Chondrocyte (in vitro differentiated cells): ENCODE data around the gene MYOF. TPM values are rescaled to one million over a fixed set of nuclear protein-coding genes. Genes with fewer than 3 reads are reported as not detected.

ENCODE experiments used
- DNase-seq: peaks from one replicate; pipeline ENCODE4 v3.0.0; 2021; ENCODE audit warnings: mixed read lengths, low spot score
- H3K27ac Mint-ChIP-seq: one replicate; pipeline ENCODE4 v1.8.0; 2021; ENCODE audit warnings: mild to moderate bottlenecking, moderate library complexity, mixed read lengths; ENCODE audit not compliant: unreplicated experiment
- H3K27me3 Mint-ChIP-seq: 2 replicates; pipeline ENCODE4 v1.8.0; 2021; ENCODE audit warnings: low read depth, mixed read lengths
- H3K36me3 Mint-ChIP-seq: 2 replicates; pipeline ENCODE4 v1.8.0; 2021; ENCODE audit warnings: low read depth, mixed read lengths
- H3K4me1 Mint-ChIP-seq: 2 replicates; pipeline ENCODE4 v1.8.0; 2021; ENCODE audit warnings: low read depth, mild to moderate bottlenecking, mixed read lengths
- H3K4me3 Mint-ChIP-seq: one replicate; pipeline ENCODE4 v1.8.0; 2021; ENCODE audit warnings: mild to moderate bottlenecking, moderate library complexity, mixed read lengths; ENCODE audit not compliant: unreplicated experiment
- H3K9me3 Mint-ChIP-seq: 2 replicates; pipeline ENCODE4 v1.8.0; 2021; ENCODE audit warnings: low read depth, mixed read lengths
- CTCF ChIP-seq: fragments of 200-600 bp; sonication (generic); IDR thresholded peaks from 2 replicates; pipeline ENCODE4 v1.5.0; 2021; ENCODE audit warnings: antibody characterized with exemption, mild to moderate bottlenecking, moderate library complexity
- total RNA-seq: library from RNA; stranded (reverse); gene quantifications from 3 replicates; pipeline ENCODE4 v1.2.1, GENCODE V29; 2021

Gene MYOF
- total RNA-seq, 1 donor from 2014 or later: 526 TPM

GRCh38 chr10:93514521-93514920, 32.4 kb upstream of the MYOF start:
- Mint-ChIP-seq H3K27me3 (no peaks in the 10 kb centered on the region), H3K36me3 (peaks cover under 1% of the 10 kb centered on the region), H3K4me1 (peaks cover 29% of the 10 kb centered on the region), H3K4me3 (no peak overlapping the region), H3K9me3 (no peaks in the 10 kb centered on the region), H3K27ac (peak overlapping the region; percentile 74)
- no peak for TF ChIP-seq CTCF
- no peak for DNase-seq

GRCh38 chr10:93513091-93513490, 31.0 kb upstream of the MYOF start:
- H3K27me3 Mint-ChIP-seq: no peaks in the 10 kb centered on the region
- H3K36me3 Mint-ChIP-seq: no peaks in the 10 kb centered on the region
- no peak for TF ChIP-seq CTCF
- no peak for DNase-seq
- peaks cover 32% of the 10 kb centered on the region for H3K4me1 Mint-ChIP-seq
- H3K4me3 Mint-ChIP-seq: no peak overlapping the region
- no peak overlapping the region for H3K27ac Mint-ChIP-seq
- H3K9me3 Mint-ChIP-seq: no peaks in the 10 kb centered on the region

GRCh38 chr10:93512565-93512964, 30.4 kb upstream of the MYOF start:
- H3K36me3 Mint-ChIP-seq: no peaks in the 10 kb centered on the region
- H3K4me1 Mint-ChIP-seq: peaks cover 35% of the 10 kb centered on the region
- H3K27me3 Mint-ChIP-seq: no peaks in the 10 kb centered on the region
- no peak overlapping the region for H3K4me3 Mint-ChIP-seq
- no peak for DNase-seq
- no peaks in the 10 kb centered on the region for H3K9me3 Mint-ChIP-seq
- no peak overlapping the region for H3K27ac Mint-ChIP-seq
- TF ChIP-seq CTCF: no peak

- no peak overlapping the region for H3K27ac Mint-ChIP-seq
- TF ChIP-seq CTCF: no peak
Observed at GRCh38 chr10:93509816-93510215, 27.7 kb upstream of the MYOF start.

GRCh38 chr10:93505075-93505474, 22.9 kb upstream of the MYOF start:
- no peak overlapping the region for H3K27ac Mint-ChIP-seq
- no peaks in the 10 kb centered on the region for H3K9me3 Mint-ChIP-seq
- H3K36me3 Mint-ChIP-seq: no peaks in the 10 kb centered on the region
- no peak for TF ChIP-seq CTCF
- DNase-seq: no peak
- H3K4me3 Mint-ChIP-seq: no peak overlapping the region
- H3K4me1 Mint-ChIP-seq: peaks cover 7% of the 10 kb centered on the region
- H3K27me3 Mint-ChIP-seq: no peaks in the 10 kb centered on the region

More at GRCh38 chr10:93509816-93510215, 27.7 kb upstream of the MYOF start:
- no peak for DNase-seq
- Mint-ChIP-seq H3K4me1 (peaks cover 18% of the 10 kb centered on the region), H3K9me3 (no peaks in the 10 kb centered on the region), H3K36me3 (no peaks in the 10 kb centered on the region), H3K27me3 (no peaks in the 10 kb centered on the region), H3K4me3 (no peak overlapping the region)
